Hepatocyte (in vitro differentiated cells): Measurements from ENCODE around the gene ITPR1. TPM values are rescaled to one million over a fixed set of nuclear protein-coding genes. Genes with fewer than 3 reads are reported as not detected.

Experiments
- DNase-seq: peaks from one replicate; pipeline ENCODE4 v3.0.0-alpha.2; 2016; ENCODE audit warnings: low spot score
- H2AFZ ChIP-seq: fragments of 200-600 bp; sonication (generic); 2 replicates; pipeline ENCODE4 v1.6.0; 2016; ENCODE audit warnings: antibody characterized with exemption, mild to moderate bottlenecking
- H3K27ac ChIP-seq: fragments of 200-600 bp; sonication (generic); 2 replicates; pipeline ENCODE4 v1.5.1; 2016; ENCODE audit warnings: mild to moderate bottlenecking
- H3K27me3 ChIP-seq: fragments of 200-600 bp; sonication (generic); 2 replicates; pipeline ENCODE4 v1.6.1; 2016
- H3K36me3 ChIP-seq: fragments of 200-600 bp; sonication (generic); replicated peaks from 2 replicates; pipeline ENCODE4 v1.5.1; 2016; ENCODE audit warnings: low read depth; ENCODE audit not compliant: insufficient read depth
- H3K4me1 ChIP-seq: fragments of 200-600 bp; sonication (generic); 2 replicates; pipeline ENCODE4 v1.5.1; 2016; ENCODE audit warnings: mild to moderate bottlenecking, moderate library complexity; ENCODE audit not compliant: insufficient read depth
- H3K4me2 ChIP-seq: fragments of 200-600 bp; sonication (generic); 2 replicates; pipeline ENCODE4 v1.6.0; 2016
- H3K4me3 ChIP-seq: fragments of 200-600 bp; sonication (generic); 2 replicates; pipeline ENCODE4 v1.5.1; 2016; ENCODE audit warnings: mild to moderate bottlenecking
- H3K79me2 ChIP-seq: fragments of 200-600 bp; sonication (generic); 2 replicates; pipeline ENCODE4 v1.6.0; 2017; ENCODE audit warnings: mild to moderate bottlenecking
- H3K9me2 ChIP-seq: fragments of 200-600 bp; sonication (generic); replicated peaks from 2 replicates; pipeline ENCODE4 v1.6.0; 2017; ENCODE audit warnings: mild to moderate bottlenecking; ENCODE audit not compliant: insufficient read depth
- H3K9me3 ChIP-seq: fragments of 200-600 bp; sonication (generic); 2 replicates; pipeline ENCODE4 v1.5.1; 2016; ENCODE audit warnings: low read depth, mild to moderate bottlenecking
- H4K20me1 ChIP-seq: fragments of 200-600 bp; sonication (generic); 2 replicates; pipeline ENCODE4 v1.6.0; 2016; ENCODE audit warnings: mild to moderate bottlenecking; ENCODE audit not compliant: insufficient read depth, poor library complexity, severe bottlenecking
- EZH2 ChIP-seq: fragments of 200-600 bp; sonication (generic); IDR thresholded peaks from 2 replicates; pipeline ENCODE4 v1.6.1; 2016; ENCODE audit warnings: antibody characterized with exemption, mild to moderate bottlenecking, borderline replicate concordance
- EZH2phosphoT487 ChIP-seq: fragments of 200-600 bp; sonication (generic); IDR thresholded peaks from one replicate; pipeline ENCODE4 v1.6.1; 2018; ENCODE audit warnings: antibody characterized with exemption, mild to moderate bottlenecking, low read depth, moderate library complexity; ENCODE audit not compliant: unreplicated experiment, severe bottlenecking
- WGBS: methylation state at CpG from one replicate; pipeline ENCODE4 v1.1.6; 2016; ENCODE audit warnings: low lambda C conversion rate; ENCODE audit errors: missing lambda C conversion rate; 5-methylcytosine and 5-hydroxymethylcytosine counted together
- polyA plus RNA-seq: library from polyadenylated mRNA; unstranded; fragments of >200 nt; fragmentation: Nextera tagmentation; extraction: Ambion mirVana; gene quantifications from 2 replicates; pipeline ENCODE4 v1.2.1, GENCODE V29; 2016
- total RNA-seq: library from RNA; depleted of rRNA; stranded (reverse); fragments of >200 nt; gene quantifications from 2 replicates; pipeline ENCODE4 v1.2.3, GENCODE V29; 2014
- TF ChIP-seq, protein P1 (sequence below): fragments of 200-600 bp; sonication (generic); IDR thresholded peaks from 2 replicates; pipeline ENCODE4 v1.5.1; 2016; ENCODE audit warnings: antibody characterized with exemption, mild to moderate bottlenecking; ENCODE audit not compliant: poor library complexity

Gene ITPR1
- total and polyA plus RNA-seq, 2 experiments from 2014 or later, result 46.8 to 90.8 TPM

GRCh38 chr3:4515916-4516579 is 22.9 kb downstream of the ITPR1 start:
- H3K36me3 ChIP-seq, result no peaks in the 10 kb centered on the region
- peaks cover 2% of the 10 kb centered on the region for H3K79me2 ChIP-seq
- peaks cover 22% of the 10 kb centered on the region for H3K4me1 ChIP-seq
- peak overlapping the region; percentile 52 for H3K27ac ChIP-seq
- H3K9me3 ChIP-seq, result no peaks in the 10 kb centered on the region
- H2AFZ ChIP-seq, result no peak overlapping the region
- no peak overlapping the region for H3K4me2 ChIP-seq
- no peak for DNase-seq
- no peak overlapping the region for H3K4me3 ChIP-seq
- no peaks in the 10 kb centered on the region for H3K27me3 ChIP-seq
- 79% methylated on average over 7 of the region's 7 CpGs for WGBS
- no peaks in the 10 kb centered on the region for H3K9me2 ChIP-seq
- no peaks in the 10 kb centered on the region for H4K20me1 ChIP-seq
- TF ChIP-seq EZH2 (no peak), EZH2phosphoT487 (no peak)
- TF ChIP-seq, protein P1, sequence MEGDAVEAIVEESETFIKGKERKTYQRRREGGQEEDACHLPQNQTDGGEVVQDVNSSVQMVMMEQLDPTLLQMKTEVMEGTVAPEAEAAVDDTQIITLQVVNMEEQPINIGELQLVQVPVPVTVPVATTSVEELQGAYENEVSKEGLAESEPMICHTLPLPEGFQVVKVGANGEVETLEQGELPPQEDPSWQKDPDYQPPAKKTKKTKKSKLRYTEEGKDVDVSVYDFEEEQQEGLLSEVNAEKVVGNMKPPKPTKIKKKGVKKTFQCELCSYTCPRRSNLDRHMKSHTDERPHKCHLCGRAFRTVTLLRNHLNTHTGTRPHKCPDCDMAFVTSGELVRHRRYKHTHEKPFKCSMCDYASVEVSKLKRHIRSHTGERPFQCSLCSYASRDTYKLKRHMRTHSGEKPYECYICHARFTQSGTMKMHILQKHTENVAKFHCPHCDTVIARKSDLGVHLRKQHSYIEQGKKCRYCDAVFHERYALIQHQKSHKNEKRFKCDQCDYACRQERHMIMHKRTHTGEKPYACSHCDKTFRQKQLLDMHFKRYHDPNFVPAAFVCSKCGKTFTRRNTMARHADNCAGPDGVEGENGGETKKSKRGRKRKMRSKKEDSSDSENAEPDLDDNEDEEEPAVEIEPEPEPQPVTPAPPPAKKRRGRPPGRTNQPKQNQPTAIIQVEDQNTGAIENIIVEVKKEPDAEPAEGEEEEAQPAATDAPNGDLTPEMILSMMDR, result no peak

GRCh38 chr3:4517093-4517492 is 23.9 kb downstream of the ITPR1 start:
- Histone ChIP-seq H3K9me3 (no peaks in the 10 kb centered on the region), H3K27me3 (no peaks in the 10 kb centered on the region), H3K36me3 (no peaks in the 10 kb centered on the region), H3K79me2 (no peaks in the 10 kb centered on the region), H3K27ac (no peak overlapping the region), H3K4me3 (no peak overlapping the region), H3K4me1 (peaks cover 22% of the 10 kb centered on the region), H3K9me2 (no peaks in the 10 kb centered on the region), H4K20me1 (no peaks in the 10 kb centered on the region), H2AFZ (no peak overlapping the region), H3K4me2 (no peak overlapping the region)
- TF ChIP-seq, protein P1, result no peak
- no peak for DNase-seq
- 90% methylated on average over 5 of the region's 5 CpGs for WGBS

DNA sequence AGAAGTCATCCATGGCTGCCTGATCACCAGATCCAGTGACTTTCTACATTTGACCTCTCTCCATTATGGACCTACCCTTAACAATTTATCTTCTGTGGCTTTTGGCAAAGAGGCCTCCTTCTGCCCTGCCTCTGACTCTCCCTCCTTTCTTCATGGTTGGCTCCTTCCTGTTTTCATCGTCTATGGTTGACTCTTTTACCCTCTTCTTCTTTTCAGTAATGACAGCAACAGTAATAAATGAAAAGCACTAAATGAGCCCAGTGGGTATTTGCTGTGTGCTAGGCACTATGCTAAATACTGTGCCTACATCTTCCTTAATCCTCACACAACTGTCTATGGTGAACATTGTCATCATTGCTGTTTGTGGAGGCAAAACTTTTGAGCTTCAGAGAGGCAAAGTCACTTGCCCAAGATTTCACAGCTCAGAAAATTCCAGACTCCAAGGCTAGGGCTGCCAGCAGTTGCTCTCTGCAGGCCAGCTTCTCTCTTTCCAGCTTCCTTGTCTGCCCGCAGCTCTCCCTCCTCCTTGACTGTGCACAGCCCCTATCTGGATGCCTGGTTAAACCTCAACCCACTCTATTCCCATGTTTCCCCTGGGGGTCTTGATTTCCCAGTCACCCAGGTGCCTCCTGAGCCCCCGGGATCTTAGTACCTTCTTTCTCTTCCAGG is 24.6 kb downstream of the ITPR1 start:
- 57% methylated on average over 3 of the region's 3 CpGs for WGBS

More for the DNA sequence above, 24.6 kb downstream of the ITPR1 start:
- Histone ChIP-seq H3K27me3 (no peaks in the 10 kb centered on the region), H2AFZ (no peak overlapping the region), H3K4me2 (no peak overlapping the region), H3K79me2 (no peaks in the 10 kb centered on the region), H3K4me1 (peaks cover 19% of the 10 kb centered on the region), H3K9me2 (no peaks in the 10 kb centered on the region), H3K9me3 (no peaks in the 10 kb centered on the region), H3K36me3 (no peaks in the 10 kb centered on the region), H3K27ac (no peak overlapping the region), H4K20me1 (no peaks in the 10 kb centered on the region), H3K4me3 (no peak overlapping the region)
- TF ChIP-seq EZH2, result no peak
- no peak for TF ChIP-seq EZH2phosphoT487
- TF ChIP-seq, protein P1, result no peak
- no peak for DNase-seq
